HEK293T (cell line): ENCODE data around the gene KRT80.
A peak's percentile ranks its signal among the peaks of the same experiment; 100 is the strongest.

Experiments used
- CTCF ChIA-PET: fragments of 350-600 bp; formaldehyde crosslinking; extraction: SDS; loops from one replicate; lab custom pipeline; 2021; ENCODE audit warnings: antibody characterized with exemption, inconsistent platforms; lab: Yijun Ruan, JAX
- POLR2A ChIA-PET: fragments of 350-600 bp; formaldehyde crosslinking; extraction: SDS; loops from one replicate; lab custom pipeline; 2020; ENCODE audit warnings: antibody characterized with exemption, inconsistent platforms; lab: Yijun Ruan, JAX
- DNase-seq: peaks from one replicate; pipeline ENCODE4 v3.0.0; 2012; ENCODE audit warnings: mixed read lengths; ENCODE audit errors: extremely low spot score
- ARNT ChIP-seq: fragments of 450-650 bp; IDR thresholded peaks from 2 replicates; pipeline ENCODE4 v1.6.1; 2017; ENCODE audit warnings: mild to moderate bottlenecking
- BHLHE40 ChIP-seq: fragments of 450-650 bp; IDR thresholded peaks from 2 replicates; pipeline ENCODE4 v1.6.1; 2016; ENCODE audit warnings: mild to moderate bottlenecking, moderate library complexity, borderline replicate concordance
- CTBP1 ChIP-seq: fragments of 450-650 bp; IDR thresholded peaks from 2 replicates; pipeline ENCODE4 v1.6.1; 2016; ENCODE audit warnings: borderline replicate concordance
- ELF4 ChIP-seq: fragments of 450-650 bp; IDR thresholded peaks from 2 replicates; pipeline ENCODE4 v1.6.1; 2017; ENCODE audit warnings: antibody characterized with exemption
- FOXA1 ChIP-seq: fragments of 450-650 bp; IDR thresholded peaks from 2 replicates; pipeline ENCODE4 v1.6.1; 2016; ENCODE audit warnings: mild to moderate bottlenecking
- FOXK2 ChIP-seq: fragments of 450-650 bp; IDR thresholded peaks from 2 replicates; pipeline ENCODE4 v1.6.1; 2016; ENCODE audit warnings: mild to moderate bottlenecking
- FOXM1 ChIP-seq: fragments of 450-650 bp; IDR thresholded peaks from 2 replicates; pipeline ENCODE4 v1.6.1; 2017; ENCODE audit warnings: mild to moderate bottlenecking, borderline replicate concordance
- HDGF ChIP-seq: fragments of 450-650 bp; IDR thresholded peaks from 2 replicates; pipeline ENCODE4 v1.6.1; 2017; ENCODE audit warnings: antibody characterized with exemption, borderline replicate concordance
- L3MBTL2 ChIP-seq: fragments of 450-650 bp; conservative IDR thresholded peaks from 2 replicates; pipeline ENCODE4 v1.6.1; 2016; ENCODE audit warnings: mild to moderate bottlenecking
- LEF1 ChIP-seq: fragments of 450-650 bp; IDR thresholded peaks from 2 replicates; pipeline ENCODE4 v1.6.1; 2017; ENCODE audit warnings: mild to moderate bottlenecking, borderline replicate concordance
- NFRKB ChIP-seq: fragments of 450-650 bp; IDR thresholded peaks from 2 replicates; pipeline ENCODE4 v1.6.1; 2016; ENCODE audit warnings: mild to moderate bottlenecking, moderate library complexity
- PKNOX1 ChIP-seq: fragments of 450-650 bp; IDR thresholded peaks from 2 replicates; pipeline ENCODE4 v1.6.1; 2016
- SP1 ChIP-seq: fragments of 450-650 bp; IDR thresholded peaks from 2 replicates; pipeline ENCODE4 v1.6.1; 2017
- SUZ12 ChIP-seq: fragments of 450-650 bp; IDR thresholded peaks from 2 replicates; pipeline ENCODE4 v1.6.1; 2016; ENCODE audit warnings: mild to moderate bottlenecking
- TARDBP ChIP-seq: fragments of 450-650 bp; IDR thresholded peaks from 2 replicates; pipeline ENCODE4 v1.6.1; 2016
- ZNF384 ChIP-seq: fragments of 450-650 bp; IDR thresholded peaks from 2 replicates; pipeline ENCODE4 v1.6.1; 2016

Gene KRT80

DNA sequence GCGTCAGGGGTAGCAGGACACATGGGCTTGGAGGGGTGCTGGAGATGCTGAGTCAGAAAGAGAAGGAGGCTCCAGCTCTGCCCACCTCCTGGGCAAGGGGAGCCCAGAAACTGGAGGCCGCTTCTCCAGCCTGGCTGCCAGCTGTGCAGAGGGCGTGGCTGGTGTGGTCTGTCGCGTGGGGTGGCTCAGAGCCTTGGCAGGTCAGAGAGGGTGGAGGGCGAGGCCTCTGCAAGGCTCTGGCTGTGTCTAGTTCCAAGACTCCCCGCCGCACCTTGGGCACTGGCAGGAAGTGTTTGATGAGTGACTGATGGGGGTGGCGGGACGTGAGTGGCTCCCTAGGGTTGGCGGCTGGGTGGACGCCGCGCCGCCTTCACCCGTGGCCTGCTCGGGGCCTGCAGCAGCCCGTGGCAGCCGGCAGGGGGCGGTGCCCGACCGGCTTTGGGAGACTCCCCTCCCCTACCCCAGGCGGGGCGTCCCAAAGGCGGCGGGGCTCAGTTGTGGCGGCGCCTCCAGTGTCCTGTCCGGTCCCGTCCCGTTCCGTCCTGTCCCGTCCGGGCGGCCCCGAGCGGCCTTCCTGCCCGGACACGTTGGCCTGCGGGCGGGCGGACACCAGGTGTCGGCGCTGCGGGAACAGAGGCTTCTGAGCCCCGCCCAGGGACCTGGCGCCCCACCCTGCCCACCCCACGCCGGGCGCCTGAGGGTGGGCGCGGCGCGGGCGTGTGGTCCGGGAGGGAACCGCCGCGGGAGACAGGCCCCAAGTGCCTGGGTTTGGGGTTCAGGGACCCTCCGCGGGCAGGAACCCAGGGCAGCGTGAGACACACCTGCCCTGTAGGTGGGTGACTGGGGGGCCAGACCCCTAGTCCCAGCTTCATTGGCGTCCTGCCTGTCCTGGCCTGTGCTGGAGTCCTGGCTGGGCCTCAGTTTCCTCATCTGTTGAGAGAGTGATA is 39.7 kb downstream of the KRT80 start:
- DNase-seq: peak; percentile 82
- ChIA-PET CTCF (interaction anchor here (0.6 to 0.7 kb wide), 3 partner anchors 65 to 434 kb away, joined by 4 to 5 read pairs (median 4); no protein-coding TSS in a partner anchor), POLR2A (no interaction called here)
- TF ChIP-seq TARDBP (peak; percentile 87), FOXM1 (no peak)

DNA sequence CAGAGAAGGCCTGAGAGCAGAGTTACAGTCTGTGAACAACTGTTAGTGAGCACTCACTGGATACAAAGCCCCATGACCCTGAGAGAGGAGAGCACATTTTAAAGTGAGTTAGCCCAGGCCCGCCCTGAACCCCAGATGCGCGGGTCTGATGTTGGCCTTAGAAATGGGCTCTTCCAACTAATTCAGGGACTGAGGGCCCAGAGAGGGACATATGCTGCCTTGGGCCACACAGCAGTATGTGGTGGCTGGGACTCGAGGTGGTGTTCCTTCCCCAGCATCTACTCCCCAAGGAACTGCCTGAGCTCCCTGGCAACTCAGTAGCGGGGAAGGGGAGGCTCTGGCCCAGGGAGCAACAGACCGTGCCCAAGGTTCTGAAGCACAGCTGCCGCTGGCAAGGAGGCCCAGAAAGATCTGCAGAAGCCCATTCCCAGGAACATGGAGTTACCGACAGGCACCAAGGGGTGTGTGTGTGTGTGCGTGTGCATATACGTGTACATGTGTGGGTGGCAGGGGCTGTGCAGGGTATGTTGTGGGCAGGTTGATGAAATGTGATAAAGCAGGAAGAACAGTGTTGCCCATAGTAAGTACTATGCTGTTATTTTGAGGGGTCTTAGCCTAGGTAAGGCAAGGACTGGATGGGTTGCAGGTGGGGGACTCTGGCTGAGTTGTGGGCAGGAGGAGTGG is 40.5 kb downstream of the KRT80 start:
- no peak for TF ChIP-seq TARDBP
- TF ChIP-seq ARNT: no peak
- TF ChIP-seq FOXK2: no peak
- TF ChIP-seq PKNOX1: no peak
- no peak for TF ChIP-seq L3MBTL2
- TF ChIP-seq FOXA1: no peak
- TF ChIP-seq FOXM1: no peak
- no peak for TF ChIP-seq LEF1
- TF ChIP-seq ELF4: no peak
- TF ChIP-seq HDGF: no peak
- TF ChIP-seq NFRKB: no peak
- no peak for TF ChIP-seq SP1
- TF ChIP-seq ZNF384: no peak
- no peak for TF ChIP-seq BHLHE40
- no peak for TF ChIP-seq CTBP1
- TF ChIP-seq SUZ12: no peak
- DNase-seq: no peak
- POLR2A ChIA-PET: no interaction called here
- CTCF ChIA-PET: interaction anchor here (0.7 kb wide), 1 partner anchor 228 kb away, joined by 4 read pairs; no protein-coding TSS in a partner anchor

DNA sequence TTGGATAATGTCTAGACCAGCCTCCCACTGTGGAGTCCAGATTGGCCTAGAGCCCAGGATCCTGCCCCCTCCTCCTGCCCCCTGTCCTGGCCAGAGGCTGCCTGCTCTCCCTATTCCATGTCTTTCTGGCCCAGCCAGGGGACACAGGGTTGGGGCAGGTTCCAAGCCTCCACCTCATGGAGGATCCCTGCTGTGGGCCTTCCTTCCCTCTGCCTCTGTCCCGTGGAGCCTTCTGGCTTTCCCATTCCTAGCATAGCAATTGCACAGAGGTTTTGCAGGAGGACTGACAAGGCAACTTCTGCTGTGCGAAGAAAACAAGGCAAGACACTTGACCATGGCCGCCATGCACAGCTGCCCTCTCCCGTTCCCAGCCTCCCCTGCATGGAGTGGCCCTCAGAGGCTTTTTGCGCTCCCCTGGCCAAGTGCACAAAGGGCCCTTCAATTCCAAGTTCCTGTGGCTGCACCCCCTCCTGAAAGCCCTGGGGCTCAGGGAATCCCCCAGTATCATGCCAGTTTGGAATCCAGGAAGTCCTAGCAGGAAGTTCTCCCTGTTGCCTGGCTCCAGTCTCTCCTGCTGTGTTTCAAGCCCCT is 42.1 kb downstream of the KRT80 start:
- ChIA-PET POLR2A (no interaction called here), CTCF (no interaction called here)
- no peak for DNase-seq
- no peak for TF ChIP-seq TARDBP
- TF ChIP-seq SUZ12: no peak
- no peak for TF ChIP-seq ELF4

DNA sequence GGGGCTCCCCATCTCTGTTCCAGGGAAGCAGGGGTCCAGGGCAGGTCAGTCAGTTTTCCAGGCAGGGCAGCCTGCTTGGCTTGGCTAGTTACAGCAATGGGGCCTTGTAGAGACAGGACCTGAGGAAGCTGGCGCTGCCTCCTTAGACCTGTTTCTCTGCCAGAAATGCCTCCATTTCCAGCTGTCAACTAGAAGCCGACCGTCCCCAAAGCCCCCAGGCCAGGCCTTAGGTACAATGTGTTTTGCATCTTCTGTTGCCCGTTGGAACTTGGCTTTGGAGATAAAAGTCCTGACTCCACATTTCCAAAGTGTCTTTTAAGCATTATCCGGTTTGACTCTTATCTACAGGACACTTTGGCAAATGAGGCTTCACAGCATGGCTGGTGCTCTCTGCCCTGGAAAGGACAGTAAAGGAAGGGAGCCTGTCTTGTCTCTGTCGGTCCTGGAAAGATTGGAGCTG is 42.6 kb downstream of the KRT80 start:
- no peak for DNase-seq
- ChIA-PET POLR2A (no interaction called here), CTCF (interaction anchor here (0.5 kb wide), 1 partner anchor 22 kb away, joined by 3 read pairs; no protein-coding TSS in a partner anchor)
- TF ChIP-seq L3MBTL2 (no peak), TARDBP (no peak), ARNT (no peak), NFRKB (no peak), FOXM1 (no peak), LEF1 (no peak), BHLHE40 (no peak), CTBP1 (no peak), FOXA1 (no peak), ZNF384 (no peak), PKNOX1 (no peak), SUZ12 (no peak), HDGF (no peak)

DNA sequence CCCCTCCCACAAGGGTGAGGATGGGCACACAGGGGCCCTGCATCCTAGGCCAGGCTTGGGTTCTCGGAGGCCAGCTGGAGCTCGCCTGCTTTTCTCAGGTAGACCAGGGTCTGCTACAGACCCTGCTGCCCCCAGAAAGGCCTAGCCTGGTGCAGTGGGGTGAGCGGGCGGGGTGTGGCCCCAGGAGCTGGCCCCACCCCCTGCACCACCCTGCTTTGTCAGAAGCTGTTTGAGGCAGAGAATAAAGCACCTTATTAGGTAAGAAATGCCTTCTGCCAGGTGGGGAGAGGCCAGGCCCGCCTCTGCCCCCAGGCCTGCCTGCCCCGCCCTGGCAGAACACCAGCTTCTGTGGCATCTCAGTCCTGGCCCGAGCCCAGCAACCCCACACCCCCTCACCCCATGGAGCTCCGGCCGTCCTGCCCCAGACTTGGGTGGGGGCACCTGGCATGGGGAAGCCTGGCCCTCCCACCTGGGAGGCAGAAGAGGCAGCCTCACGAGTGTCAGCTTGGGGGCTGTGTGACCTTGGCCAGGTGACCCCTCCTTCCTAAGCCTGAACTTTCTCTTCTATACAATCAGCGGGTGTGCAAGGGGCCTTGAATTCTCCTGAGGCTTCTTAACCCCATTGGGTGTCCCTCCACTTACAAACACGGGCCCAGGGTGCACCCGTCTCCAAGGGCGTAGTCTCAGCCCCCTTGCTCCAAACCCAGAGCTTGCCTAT is 43.2 kb downstream of the KRT80 start:
- no peak for DNase-seq
- no peak for TF ChIP-seq NFRKB
- no peak for TF ChIP-seq TARDBP
- TF ChIP-seq SUZ12: no peak
- no peak for TF ChIP-seq BHLHE40
- TF ChIP-seq ZNF384: no peak
- no peak for TF ChIP-seq LEF1
- TF ChIP-seq L3MBTL2: no peak
- no peak for TF ChIP-seq SP1
- no peak for TF ChIP-seq CTBP1
- TF ChIP-seq PKNOX1: no peak
- TF ChIP-seq HDGF: no peak
- no peak for TF ChIP-seq FOXM1
- no peak for TF ChIP-seq FOXK2
- TF ChIP-seq ARNT: no peak
- TF ChIP-seq FOXA1: no peak
- no peak for TF ChIP-seq ELF4
- CTCF ChIA-PET: interaction anchor here (0.5 to 2.0 kb wide), 3 partner anchors 22 to 731 kb away, joined by 3 to 5 read pairs (median 3); no protein-coding TSS in a partner anchor
- POLR2A ChIA-PET: no interaction called here
